Measurements from ENCODE around the gene PPAT.

GRCh38 chr4:56465599-56466295 lies 30.3 kb upstream of the PPAT start:
- TF ChIP-seq, protein P1, sequence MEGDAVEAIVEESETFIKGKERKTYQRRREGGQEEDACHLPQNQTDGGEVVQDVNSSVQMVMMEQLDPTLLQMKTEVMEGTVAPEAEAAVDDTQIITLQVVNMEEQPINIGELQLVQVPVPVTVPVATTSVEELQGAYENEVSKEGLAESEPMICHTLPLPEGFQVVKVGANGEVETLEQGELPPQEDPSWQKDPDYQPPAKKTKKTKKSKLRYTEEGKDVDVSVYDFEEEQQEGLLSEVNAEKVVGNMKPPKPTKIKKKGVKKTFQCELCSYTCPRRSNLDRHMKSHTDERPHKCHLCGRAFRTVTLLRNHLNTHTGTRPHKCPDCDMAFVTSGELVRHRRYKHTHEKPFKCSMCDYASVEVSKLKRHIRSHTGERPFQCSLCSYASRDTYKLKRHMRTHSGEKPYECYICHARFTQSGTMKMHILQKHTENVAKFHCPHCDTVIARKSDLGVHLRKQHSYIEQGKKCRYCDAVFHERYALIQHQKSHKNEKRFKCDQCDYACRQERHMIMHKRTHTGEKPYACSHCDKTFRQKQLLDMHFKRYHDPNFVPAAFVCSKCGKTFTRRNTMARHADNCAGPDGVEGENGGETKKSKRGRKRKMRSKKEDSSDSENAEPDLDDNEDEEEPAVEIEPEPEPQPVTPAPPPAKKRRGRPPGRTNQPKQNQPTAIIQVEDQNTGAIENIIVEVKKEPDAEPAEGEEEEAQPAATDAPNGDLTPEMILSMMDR (IDR thresholded peaks at IDR 0.05; ENCODE audit: low read depth, low read length, missing input control) = no peak
- no peak for TF ChIP-seq YY1 (IDR thresholded peaks at IDR 0.05)
- no peak for TF ChIP-seq EGR1 (IDR thresholded peaks at IDR 0.05; ENCODE audit: low read depth in 2 of 2)
- TF ChIP-seq RXRA (IDR thresholded peaks at IDR 0.05) = no peak
- no peak for TF ChIP-seq SP1 (IDR thresholded peaks at IDR 0.05)
- no peak for TF ChIP-seq REST (IDR thresholded peaks at IDR 0.05)
- TF ChIP-seq TAF1 (conservative IDR thresholded peaks at IDR 0.05) = no peak
- no peak for TF ChIP-seq NR2F2 (IDR thresholded peaks at IDR 0.05)
- TF ChIP-seq, protein P2, sequence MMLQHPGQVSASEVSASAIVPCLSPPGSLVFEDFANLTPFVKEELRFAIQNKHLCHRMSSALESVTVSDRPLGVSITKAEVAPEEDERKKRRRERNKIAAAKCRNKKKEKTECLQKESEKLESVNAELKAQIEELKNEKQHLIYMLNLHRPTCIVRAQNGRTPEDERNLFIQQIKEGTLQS (IDR thresholded peaks at IDR 0.05) = no peak
- TF ChIP-seq, protein P3, sequence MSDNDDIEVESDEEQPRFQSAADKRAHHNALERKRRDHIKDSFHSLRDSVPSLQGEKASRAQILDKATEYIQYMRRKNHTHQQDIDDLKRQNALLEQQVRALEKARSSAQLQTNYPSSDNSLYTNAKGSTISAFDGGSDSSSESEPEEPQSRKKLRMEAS (IDR thresholded peaks at IDR 0.05) = no peak
- no peak for TF ChIP-seq GABPA (IDR thresholded peaks at IDR 0.05 in 1 of 2, conservative IDR thresholded peaks at IDR 0.05 in 1 of 2)
